ENCODE measurements around the gene PRPF4.
"Not testable (repeated sequence)": the region's sequence is repeated elsewhere in the genome, so short reads cannot be mapped to it uniquely, and the experiment has no call there.

PRPF4 gene

DNA sequence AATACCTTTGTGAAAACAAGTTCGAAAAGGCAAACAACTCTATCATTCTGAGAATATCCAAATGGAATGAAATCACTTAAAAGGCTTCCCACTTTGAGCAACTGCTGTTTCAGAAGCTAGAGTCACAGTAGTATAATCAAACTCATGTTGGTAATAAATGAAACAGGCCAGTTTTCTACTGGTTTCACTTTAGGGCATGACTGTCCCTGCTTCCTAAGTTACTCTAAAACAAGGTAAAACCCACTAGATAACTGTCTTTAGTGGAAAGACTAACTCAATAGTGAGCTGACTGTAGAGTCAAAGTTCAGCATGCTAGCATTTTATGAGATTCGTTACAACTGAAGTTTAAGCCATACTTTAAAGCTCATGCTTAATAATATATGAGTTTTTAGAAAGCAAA, 6.1 kb upstream of the PRPF4 start:
- DNase-seq, result no peak

DNA sequence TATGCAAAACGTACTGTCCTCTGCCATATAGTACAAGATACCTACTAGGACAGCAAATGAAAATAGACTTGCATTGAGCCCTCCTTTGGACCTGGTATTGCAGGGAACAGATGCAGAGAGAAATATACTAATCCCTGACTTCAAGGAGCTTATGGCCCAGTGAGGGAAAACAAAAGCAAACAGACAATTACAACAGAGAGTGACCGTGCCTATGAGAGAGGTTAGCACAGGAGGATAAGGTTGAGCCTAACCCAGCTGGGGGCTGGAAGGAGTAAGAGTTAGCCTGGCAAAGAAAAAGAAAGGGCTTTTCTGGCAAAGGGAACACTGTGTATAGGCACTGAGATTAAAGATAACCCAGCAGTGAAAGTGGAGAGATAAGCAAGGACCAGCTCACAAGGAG, 5.6 kb upstream of the PRPF4 start:
- DNase-seq, result no peak

DNA sequence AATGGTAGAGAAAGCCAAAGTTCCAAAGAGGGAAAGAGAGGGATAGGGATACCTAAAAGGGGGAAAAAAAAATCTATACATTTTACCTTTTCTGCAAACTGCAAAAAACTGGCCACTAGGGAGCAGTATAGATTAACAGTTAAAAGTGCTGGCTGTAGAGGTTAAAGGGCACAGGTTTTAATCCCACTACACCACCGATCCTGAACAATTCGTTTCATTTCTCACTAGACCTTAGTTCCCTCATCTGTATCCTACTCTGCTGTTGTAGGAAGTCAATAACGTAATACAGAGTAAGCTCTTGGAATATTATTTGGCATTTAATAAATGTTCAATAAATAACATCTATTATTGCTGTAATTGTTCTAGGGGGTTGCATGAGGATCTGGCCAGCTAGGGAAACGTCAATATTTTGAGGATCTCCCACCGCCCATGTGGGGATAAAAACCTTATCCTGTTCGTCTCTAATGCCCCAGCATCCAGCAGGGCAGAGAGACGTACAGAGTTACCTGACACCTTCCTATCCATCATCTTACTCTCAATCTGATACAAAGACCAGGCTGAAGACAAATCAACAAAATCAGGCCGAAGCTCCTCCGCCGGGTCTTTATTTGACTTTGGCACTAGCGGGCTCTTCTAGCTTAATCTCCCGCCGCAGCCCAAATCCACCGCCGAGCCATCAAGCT, 843 bp upstream of the PRPF4 start:
- DNase-seq, result no peak

DNA sequence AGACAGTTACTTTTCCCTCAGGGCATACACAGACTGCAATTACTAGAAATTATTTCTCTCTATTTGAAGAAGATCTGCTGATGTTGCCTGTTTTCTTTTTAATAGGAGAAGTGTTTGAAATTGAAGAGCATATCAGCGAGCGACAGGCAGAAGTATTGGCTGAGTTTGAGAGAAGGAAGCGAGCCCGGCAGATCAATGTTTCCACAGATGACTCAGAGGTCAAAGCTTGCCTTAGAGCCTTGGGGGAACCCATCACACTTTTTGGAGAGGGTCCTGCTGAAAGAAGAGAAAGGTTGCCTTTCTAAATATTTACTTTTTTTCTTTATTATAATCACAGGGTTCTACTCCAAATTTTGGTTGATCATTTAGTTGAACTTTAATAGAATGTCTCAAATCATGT, 3.4 kb downstream of the PRPF4 start:
- DNase-seq, result no peak

DNA sequence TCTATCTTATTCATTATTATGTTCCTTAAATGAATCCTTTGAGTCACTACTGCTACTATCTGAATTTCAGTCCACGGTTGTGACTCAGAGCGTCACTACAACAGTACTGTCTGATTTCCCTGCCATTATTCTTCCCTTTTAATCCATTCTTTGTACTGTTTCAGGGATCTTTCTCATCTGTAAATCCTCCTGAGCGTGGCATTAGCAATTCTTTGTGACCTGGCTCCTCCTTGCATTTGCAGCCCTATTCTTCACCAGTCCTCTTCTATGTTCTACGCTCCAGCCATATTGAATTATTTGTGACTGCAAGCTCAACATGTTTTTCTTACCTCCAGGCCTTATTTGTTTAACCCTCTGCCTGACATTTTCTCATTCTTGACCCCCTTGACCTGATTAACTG, 5.9 kb downstream of the PRPF4 start:
- no peak for DNase-seq

DNA sequence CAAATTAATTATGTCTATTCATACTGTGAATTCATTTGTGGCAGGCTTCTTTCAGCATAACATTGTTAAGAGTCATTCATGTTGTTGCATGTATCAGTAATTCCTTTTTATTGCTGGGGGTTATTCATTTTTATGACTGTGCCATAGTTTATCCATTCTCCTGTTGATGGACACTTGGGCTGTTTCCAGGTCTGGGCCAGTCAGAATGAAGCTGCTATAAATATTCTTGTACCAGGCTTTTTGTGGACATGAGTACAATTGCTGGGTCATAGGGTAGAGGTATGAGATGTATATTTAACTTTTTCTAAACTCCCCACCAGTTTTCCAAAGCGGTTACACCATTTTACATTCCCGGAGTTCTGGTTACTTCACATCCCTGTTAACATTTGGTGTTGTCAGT, 13.6 kb downstream of the PRPF4 start:
- DNase-seq, result no peak

DNA sequence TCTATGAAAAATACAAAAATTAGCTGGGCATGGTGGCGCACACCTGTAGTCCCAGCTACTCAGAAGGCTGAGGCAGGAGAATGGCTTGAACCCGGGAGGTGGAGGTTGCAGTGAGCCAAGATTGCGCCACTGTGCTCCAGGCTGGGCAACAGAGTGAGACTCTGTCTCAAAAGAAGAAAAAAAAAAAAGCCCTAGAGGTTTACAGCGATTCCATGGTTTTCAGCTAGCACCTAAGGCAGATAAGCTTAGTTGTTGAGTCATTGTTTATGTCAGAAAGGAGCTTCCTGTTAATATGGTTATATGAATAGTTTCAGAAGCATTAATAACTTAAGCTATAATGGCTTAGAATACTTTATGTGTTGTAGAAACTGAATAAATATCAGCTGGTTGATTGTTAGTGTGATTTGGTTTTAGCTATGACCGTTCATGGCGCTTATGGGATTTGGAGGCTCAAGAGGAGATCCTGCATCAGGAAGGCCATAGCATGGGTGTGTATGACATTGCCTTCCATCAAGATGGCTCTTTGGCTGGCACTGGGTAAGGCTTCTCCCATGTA, 14.7 kb downstream of the PRPF4 start:
- DNase-seq, result no peak

DNA sequence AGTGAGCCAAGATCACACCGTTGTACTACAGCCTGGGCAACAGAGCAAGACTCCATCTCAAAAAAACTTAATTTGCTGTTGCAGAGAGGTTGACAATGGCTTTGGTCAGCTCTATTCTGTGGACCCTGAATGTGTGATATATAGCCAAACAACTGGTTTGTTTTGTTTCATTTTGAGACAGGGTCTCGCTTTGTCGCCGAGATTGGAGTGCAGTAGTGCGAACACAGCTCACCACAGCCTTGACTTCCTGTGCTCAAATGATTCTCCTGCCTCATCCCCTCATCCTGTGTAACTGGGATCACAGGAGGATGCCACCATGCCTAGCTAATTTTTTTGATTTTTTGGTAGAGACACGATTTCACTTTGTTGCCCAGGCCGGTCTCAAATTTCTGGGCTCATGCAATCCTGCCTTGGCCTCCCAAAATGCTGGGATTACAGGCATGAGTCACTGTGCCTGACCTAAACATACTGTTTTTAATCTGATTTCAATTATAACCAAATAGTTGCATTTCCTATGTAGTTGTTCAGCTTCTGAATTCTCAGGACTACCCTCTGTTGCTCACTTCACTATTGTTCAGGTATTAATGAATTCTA, 17.9 kb downstream of the PRPF4 start:
- DNase-seq, result no peak

DNA sequence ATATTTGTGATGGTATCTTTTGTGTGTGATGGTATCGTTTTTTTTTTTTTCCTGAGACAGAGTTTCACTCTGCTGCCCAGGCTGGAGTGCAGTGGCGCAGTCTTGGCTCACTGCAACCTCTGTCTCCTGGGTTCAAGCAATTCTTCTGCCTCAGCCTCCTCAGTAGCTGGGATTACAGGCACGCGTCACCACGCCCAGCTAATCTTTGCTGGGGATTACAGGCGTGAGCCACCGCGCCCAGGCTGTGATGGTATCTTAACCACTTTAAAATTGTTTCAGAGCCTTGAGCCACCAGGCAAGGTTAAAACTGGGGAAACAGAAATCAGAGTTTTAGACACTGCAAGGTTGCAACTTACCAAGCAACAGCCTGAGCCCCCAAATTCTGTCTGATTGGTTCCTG, 20.8 kb downstream of the PRPF4 start:
- DNase-seq, result not testable (repeated sequence)

DNA sequence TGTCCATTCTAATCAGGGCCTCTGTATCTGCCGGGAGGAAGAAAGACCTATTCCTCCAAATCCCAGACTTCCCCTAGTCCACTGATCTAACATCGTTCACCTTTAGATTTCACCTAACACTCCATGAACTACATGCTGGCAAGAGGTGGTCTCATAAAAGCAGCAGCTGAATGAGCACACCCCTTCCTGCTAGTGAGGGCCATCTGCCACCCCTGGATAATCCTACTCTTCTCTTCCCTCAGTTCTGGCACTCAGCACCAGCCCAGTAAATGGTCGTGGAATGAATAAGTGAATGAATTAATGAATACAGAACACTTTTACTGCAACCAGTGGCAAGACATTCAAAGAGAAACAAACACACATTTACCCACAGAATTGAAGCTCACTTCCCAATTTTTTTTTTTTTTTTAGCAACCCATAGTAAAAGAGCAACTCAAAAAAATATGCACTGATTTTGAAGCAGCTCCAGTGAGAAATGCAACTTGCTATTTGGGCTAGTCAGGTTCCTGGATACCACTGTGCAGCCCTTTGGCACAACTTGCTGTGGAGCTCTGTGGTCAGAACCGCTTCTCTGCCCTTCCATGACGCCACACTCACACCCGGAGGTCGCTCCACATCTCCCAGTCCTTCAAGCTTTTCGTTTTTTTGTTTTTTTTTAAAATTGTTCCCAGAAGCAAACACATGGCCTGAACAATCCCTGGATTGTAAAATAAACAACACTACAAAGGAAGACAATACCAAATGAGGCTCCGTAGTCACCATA, 21.5 kb downstream of the PRPF4 start:
- DNase-seq, result no peak

DNA sequence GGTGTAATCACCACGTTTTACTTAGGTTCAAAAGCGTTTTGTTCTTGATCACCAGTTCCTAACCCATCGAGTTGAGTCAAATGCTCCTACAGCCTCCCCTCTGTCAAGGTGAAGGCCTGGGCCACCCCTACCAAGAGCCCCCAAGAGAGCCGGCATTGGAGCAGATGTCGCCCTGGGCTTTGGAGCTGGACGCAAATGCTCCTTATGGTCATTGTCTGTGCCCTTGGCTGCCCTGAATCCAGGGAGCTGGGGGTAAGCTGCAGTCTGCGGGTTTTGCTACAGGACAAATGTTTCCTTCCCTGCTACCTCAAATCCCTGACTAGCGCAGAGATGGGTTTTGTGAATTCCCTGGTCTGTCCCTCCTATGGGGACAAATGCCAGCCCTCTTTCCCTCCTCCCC, 22.9 kb downstream of the PRPF4 start:
- no peak for DNase-seq

DNA sequence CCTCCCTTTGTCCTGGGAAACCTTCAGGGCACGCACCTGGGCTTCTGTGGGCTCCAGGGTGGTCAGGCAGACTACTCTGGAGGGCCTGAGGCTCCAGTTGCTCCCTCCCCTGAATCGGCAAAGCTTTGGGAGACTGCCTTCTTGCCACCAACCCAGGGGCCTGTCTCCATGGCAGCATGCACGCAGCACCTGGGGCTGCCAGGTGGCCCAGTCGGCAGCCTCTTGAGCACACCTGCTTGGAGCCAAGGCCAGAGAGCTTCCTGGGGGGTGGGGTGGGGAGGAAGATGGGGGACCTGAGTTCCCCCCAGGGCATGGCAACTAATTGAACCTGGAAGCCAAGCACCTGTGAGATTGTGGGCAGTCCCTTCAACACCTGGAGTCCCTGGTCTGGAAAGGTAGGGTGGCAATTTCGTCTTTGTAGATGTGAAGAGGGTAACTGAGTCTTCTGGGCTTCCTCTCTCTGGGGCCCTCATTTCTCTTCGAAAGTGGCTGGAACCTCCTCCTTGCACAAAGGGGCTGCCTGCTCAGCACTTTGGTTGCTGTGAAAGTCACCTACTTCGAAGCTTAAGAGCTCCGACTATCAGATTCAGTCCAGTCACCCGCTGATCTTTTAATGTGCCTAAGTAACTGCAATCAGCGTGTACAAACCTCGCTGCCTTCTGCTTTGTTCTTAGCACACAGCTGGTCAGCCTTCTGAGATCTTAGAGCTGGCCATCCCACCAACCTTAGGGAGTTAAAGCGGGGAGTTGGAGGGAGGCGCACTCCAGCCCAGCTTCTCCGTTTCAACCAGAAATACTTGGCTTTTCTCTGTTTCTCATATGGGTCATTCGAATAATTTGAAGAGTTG, 23.7 kb downstream of the PRPF4 start:
- DNase-seq, result no peak

DNA sequence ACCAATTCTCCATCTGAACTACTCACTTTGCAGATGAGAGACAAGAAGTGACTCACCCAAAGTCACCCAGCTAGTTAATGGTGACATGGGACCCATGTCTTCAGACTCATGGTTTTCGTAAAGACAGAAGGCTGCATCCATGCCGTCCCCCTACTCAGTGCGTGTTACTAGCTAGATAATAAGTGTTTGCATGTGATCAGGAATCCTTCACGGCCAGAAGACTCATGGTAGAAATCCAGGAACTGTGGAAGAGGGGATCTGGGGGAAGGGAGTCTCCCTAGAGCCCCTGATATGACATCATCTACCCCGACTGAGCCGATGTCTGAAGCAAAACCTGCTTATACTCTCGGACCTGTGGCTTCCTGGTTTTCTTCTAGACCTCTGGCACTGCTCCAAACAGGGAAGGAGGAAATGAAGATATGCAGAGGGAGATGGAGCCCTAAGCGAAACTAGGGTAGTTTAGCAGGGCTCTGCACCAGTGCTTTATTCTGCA, 24.4 kb downstream of the PRPF4 start:
- DNase-seq, result no peak

DNA sequence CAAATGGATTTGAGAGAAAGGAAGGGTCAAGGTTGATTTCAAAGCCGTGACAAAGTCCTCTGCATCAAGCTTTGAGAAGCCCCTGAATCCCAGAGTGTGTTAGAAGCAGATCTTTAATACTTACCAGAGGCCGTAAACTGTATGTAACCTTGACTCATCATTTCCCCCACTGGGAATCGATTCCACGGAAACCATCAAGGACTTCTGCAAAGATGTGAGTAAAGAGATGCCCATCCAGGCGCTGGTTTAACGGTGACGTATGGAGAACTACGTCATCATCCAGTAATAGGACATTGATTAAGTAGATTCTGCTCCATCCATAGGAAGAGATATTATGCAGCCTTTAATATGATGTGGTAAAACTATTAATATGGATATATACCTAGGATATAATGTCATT, 26.1 kb downstream of the PRPF4 start:
- no peak for DNase-seq

DNA sequence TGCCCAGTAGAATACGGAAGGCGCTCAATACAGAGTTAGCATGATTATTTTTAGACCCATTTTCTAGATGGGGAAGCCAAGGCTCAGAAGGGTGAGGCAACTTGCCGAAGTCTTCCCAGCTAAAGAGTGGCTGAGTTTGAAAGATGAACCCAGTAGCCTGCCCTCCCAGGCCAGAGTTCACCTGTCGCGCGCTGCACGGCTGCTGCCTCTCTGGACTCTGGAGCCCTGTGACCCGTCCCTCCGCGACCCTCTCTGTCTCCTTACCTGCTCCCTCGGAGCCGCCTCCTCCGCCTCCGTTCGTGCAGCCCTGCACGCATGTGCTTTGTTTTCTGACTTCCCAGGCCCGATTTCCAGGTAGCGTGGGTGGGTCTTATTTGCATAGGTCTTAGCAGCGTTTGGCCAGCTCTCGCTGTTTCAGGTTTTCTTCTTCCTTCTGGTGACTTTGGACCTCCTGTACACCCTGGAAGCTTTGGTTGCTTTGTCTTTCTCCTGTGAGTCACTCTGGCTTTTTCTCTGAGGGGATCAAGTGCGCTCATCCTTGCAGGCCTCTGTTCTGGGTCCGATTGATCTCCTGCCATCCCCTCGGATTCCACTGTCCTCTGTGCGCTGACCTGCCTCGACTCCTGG, 27.4 kb downstream of the PRPF4 start, which contains the start of gene RNF183:
Gene RNF183, minus strand, starts transcription at position 585 of the 627 bp plus-strand sequence. CDS start 5,192 bp downstream, outside the sequence.
- no peak for DNase-seq

DNA sequence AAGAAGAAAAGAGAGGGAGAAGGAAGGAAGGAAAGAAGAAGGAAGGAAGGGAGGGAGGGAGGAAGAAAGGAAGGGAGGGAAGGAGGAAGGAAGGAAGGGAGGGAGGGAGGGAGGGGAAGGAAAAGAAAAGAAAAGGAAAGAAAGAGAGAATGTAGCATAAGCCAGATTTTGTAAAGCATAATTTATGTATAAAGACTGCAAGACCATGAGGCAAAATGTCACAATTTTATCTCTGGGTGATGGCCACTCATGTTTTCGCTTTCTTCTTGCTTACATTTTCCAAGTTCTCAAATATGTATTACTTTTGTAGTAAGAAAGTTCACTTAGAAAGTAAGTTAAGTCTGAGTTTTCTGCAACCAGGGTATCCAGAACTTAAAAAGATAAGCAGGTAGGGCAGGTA, 31.1 kb downstream of the PRPF4 start:
- DNase-seq, result no peak

DNA sequence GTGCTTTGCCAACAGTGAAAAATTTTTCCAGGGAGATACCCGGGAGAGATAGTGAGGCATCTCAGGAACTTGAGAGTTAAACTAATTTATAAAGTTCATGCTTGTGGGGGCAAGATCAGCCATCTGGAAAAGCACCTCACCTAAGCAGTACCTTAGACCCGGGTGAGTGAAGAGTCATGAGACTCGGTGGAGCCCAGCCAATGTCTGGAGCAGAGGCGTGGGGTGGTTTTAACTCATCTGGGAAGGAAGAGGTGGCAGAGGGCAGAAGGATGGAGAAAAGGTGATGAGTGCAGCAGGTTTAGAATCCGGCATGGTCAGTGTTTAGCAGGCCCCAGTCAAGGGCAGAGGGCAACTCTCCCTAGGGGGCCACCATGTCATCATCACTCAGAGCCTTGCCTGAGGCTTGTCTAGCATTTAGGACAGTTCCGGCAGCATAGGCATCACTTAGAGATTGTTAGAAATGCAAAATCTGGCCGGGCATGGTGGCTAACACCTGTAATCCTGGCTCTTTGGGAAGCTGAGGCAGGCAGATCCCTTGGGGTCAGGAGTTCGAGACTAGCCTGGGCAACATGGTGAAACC, 32.0 kb downstream of the PRPF4 start:
- DNase-seq, result no peak

DNA sequence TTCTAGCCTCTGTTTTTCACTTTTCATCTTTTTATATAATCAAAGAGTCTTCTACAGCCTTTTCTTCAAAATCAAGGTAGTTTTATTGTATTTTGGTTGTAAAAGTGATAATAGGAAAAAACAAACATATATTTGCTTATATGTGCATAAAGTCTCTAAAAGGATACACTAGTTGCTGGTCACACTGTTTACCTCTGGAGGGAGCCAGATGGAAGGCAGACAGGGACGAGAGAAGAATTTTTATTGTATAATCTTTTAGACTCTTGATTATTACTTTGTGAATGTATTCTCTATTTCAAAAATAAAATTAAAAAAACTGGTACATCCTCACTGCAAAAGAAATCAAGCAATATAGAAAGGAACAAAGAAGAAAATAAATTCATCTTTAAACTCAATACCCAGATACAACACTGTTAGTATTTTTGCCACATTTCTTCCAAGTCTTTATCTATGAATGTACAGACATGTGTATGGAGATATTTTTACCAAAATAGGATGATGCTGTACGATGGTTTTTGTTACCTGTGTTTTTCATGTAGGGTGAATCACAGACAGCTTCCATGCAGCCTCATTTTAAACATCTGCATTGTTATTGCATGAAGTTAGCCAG, 33.9 kb downstream of the PRPF4 start:
- no peak for DNase-seq

DNA sequence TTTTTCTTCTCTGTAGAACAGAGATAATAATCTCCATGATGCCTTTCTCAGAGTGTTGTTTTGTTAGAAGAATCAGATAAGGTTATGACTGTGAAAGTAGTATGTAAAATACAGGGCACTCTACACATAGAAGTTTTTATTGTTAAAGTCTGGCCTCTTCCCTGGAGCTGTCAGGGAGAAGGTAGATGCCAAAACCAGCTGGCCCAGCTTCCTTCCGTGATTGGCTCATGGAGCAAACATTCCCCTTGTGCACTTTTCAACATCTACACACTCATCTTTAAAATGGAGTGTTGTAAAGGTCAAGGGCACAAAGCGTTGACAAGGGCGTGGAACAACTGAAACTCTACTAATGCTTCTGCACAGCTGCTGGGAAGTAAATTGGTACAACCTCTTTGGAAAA, 35.1 kb downstream of the PRPF4 start:
- DNase-seq, result no peak

DNA sequence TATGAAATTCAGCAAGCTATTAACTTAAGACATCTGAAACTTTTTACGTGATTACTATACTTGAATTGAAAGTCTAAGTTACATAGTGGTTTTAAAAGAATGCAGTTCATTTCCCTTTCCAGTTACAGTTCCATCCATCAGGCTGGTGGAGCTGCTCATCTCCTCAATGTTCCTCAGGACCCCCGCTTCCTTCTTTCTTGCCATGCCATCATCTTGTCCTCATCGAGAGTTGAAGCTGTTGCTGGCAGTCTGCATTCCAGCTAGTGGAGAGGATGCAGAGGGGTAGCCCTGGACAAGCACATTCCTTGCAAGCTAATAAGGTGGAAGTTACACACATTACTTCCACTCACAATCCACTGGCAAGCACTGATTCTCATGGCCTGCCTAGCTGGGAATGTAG, 36.5 kb downstream of the PRPF4 start:
- DNase-seq, result no peak

DNA sequence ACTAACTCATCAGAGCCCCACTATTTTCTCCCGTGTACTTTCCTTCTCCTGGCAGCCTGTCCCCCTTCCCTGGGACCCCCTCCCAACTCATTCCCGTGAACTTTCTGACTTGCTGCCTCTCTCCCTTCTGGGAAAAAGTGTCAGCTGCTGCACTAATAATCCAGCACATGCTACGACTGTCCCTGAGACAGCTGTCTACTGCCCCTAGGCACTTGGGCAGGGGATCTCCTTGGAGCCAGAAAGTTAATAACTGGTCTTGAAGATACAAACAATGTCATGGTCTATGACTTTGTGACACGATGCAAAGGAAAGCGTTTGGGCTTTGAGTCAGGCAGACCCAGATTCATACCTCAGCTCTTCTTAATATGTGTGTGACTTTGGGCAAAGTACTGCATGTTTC, 37.8 kb downstream of the PRPF4 start:
- DNase-seq, result no peak

Data from stimulated activated CD4-positive, alpha-beta T cell treated with anti-CD3 and anti-CD28 coated beads, Interleukin-12 subunit alpha, Interleukin-12 subunit beta, amount 100 ng/mL, for 4 hours (primary cell).